MM.1S (cell line): ENCODE measurements around the gene LY6G6C.

Source experiments
- DNase-seq: peaks from one replicate; pipeline ENCODE4 v3.0.0-alpha.2; 2015
- H2AFZ ChIP-seq: fragments of 300-600 bp; sonication (generic); 2 replicates; pipeline ENCODE4 v1.6.0; 2016; ENCODE audit warnings: antibody characterized with exemption, low read length
- H3F3A ChIP-seq: fragments of 300-600 bp; sonication (generic); 2 replicates; pipeline ENCODE4 v1.6.1; 2016; ENCODE audit warnings: mild to moderate bottlenecking, antibody characterized with exemption, low read length, moderate library complexity, mixed read lengths; ENCODE audit not compliant: insufficient read depth
- H3K27ac ChIP-seq: fragments of 300-600 bp; sonication (generic); 2 replicates; pipeline ENCODE4 v1.5.1; 2016; ENCODE audit warnings: mild to moderate bottlenecking, low read length
- H3K27me3 ChIP-seq: fragments of 300-600 bp; sonication (generic); replicated peaks from 2 replicates; pipeline ENCODE4 v1.6.0; 2016; ENCODE audit warnings: low read length; ENCODE audit not compliant: insufficient read depth
- H3K36me3 ChIP-seq: fragments of 300-600 bp; sonication (generic); replicated peaks from 2 replicates; pipeline ENCODE4 v1.6.1; 2016; ENCODE audit warnings: mild to moderate bottlenecking, low read length, mixed read lengths; ENCODE audit not compliant: insufficient read depth
- H3K4me1 ChIP-seq: fragments of 300-600 bp; sonication (generic); 2 replicates; pipeline ENCODE4 v1.6.1; 2016; ENCODE audit warnings: low read length, mixed read lengths
- H3K4me2 ChIP-seq: fragments of 300-600 bp; sonication (generic); 2 replicates; pipeline ENCODE4 v1.6.0; 2016; ENCODE audit warnings: low read depth, low read length
- H3K4me3 ChIP-seq: fragments of 300-600 bp; sonication (generic); 2 replicates; pipeline ENCODE4 v1.5.1; 2016; ENCODE audit warnings: low read length, mixed read lengths
- H3K79me2 ChIP-seq: fragments of 300-600 bp; sonication (generic); 2 replicates; pipeline ENCODE4 v1.6.1; 2016; ENCODE audit warnings: mixed run types, low read length, mixed read lengths
- H3K9ac ChIP-seq: fragments of 300-600 bp; sonication (generic); 2 replicates; pipeline ENCODE4 v1.6.1; 2016; ENCODE audit warnings: low read length, mixed read lengths
- H3K9me2 ChIP-seq: fragments of 300-600 bp; sonication (generic); replicated peaks from 2 replicates; pipeline ENCODE4 v1.6.1; 2016; ENCODE audit warnings: mild to moderate bottlenecking, low read length, mixed read lengths; ENCODE audit not compliant: insufficient read depth
- H3K9me3 ChIP-seq: fragments of 300-600 bp; sonication (generic); replicated peaks from 2 replicates; pipeline ENCODE4 v1.6.1; 2016; ENCODE audit warnings: mild to moderate bottlenecking, low read length, mixed read lengths; ENCODE audit not compliant: insufficient read depth
- H4K20me1 ChIP-seq: fragments of 300-600 bp; sonication (generic); 2 replicates; pipeline ENCODE4 v1.6.1; 2016; ENCODE audit warnings: mild to moderate bottlenecking, low read length, moderate library complexity, mixed read lengths; ENCODE audit not compliant: insufficient read depth
- EZH2 ChIP-seq: fragments of 300-600 bp; sonication (generic); optimal IDR thresholded peaks from 2 replicates; pipeline ENCODE3; 2017; ENCODE audit warnings: low read depth, mild to moderate bottlenecking, antibody characterized with exemption, low read length, mixed read lengths
- EZH2phosphoT487 ChIP-seq: fragments of 300-600 bp; sonication (generic); IDR thresholded peaks from 2 replicates; pipeline ENCODE4 v1.6.1; 2018; ENCODE audit warnings: antibody characterized with exemption, low read length
- TF ChIP-seq, protein P1 (sequence below): fragments of 300-600 bp; sonication (generic); IDR thresholded peaks from 2 replicates; pipeline ENCODE4 v1.5.1; 2016; ENCODE audit warnings: antibody characterized with exemption, low read length, mixed read lengths

Gene LY6G6C

GRCh38 chr6:31702405-31702818, 19.1 kb downstream of the LY6G6C start:
- peak overlapping the region; percentile 66 for H2AFZ ChIP-seq
- H3K9me3 ChIP-seq = no peaks in the 10 kb centered on the region
- H3K27me3 ChIP-seq = no peaks in the 10 kb centered on the region; the same call in 1 of the 2 replicates
- H3K9ac ChIP-seq = peak overlapping the region; percentile 97
- H3F3A ChIP-seq = peaks cover 7% of the 10 kb centered on the region; the same call in 1 of the 2 replicates
- peak overlapping the region; percentile 96 for H3K27ac ChIP-seq
- H3K4me1 ChIP-seq = 0 out of 2 replicates have a peak, but pooled peaks cover 6% of the 10 kb centered on the region
- no peaks in the 10 kb centered on the region for H3K9me2 ChIP-seq
- peaks cover 35% of the 10 kb centered on the region for H3K79me2 ChIP-seq
- TF ChIP-seq EZH2phosphoT487 = no peak
- no peak for TF ChIP-seq EZH2
- TF ChIP-seq, protein P1, sequence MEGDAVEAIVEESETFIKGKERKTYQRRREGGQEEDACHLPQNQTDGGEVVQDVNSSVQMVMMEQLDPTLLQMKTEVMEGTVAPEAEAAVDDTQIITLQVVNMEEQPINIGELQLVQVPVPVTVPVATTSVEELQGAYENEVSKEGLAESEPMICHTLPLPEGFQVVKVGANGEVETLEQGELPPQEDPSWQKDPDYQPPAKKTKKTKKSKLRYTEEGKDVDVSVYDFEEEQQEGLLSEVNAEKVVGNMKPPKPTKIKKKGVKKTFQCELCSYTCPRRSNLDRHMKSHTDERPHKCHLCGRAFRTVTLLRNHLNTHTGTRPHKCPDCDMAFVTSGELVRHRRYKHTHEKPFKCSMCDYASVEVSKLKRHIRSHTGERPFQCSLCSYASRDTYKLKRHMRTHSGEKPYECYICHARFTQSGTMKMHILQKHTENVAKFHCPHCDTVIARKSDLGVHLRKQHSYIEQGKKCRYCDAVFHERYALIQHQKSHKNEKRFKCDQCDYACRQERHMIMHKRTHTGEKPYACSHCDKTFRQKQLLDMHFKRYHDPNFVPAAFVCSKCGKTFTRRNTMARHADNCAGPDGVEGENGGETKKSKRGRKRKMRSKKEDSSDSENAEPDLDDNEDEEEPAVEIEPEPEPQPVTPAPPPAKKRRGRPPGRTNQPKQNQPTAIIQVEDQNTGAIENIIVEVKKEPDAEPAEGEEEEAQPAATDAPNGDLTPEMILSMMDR = no peak
- H3K4me3 ChIP-seq = peak overlapping the region; percentile 80
- DNase-seq = no peak
- H3K36me3 ChIP-seq = no peaks in the 10 kb centered on the region
- H3K4me2 ChIP-seq = peak overlapping the region; percentile 78
- H4K20me1 ChIP-seq = no peaks in the 10 kb centered on the region

GRCh38 chr6:31701666-31702404, 19.7 kb downstream of the LY6G6C start:
- TF ChIP-seq, protein P1 = no peak
- TF ChIP-seq EZH2 (no peak), EZH2phosphoT487 (no peak)
- Histone ChIP-seq H3F3A (peaks cover 7% of the 10 kb centered on the region; the same call in 1 of the 2 replicates), H3K27ac (peak overlapping the region; percentile 96; the same call in 1 of the 2 replicates), H3K9me2 (no peaks in the 10 kb centered on the region), H3K36me3 (no peaks in the 10 kb centered on the region), H4K20me1 (no peaks in the 10 kb centered on the region), H2AFZ (0 out of 2 replicates have a peak overlapping the region, but pooled peaks have one; percentile 66), H3K27me3 (no peaks in the 10 kb centered on the region; the same call in 1 of the 2 replicates), H3K9ac (peak overlapping the region; percentile 97), H3K4me2 (peak overlapping the region; percentile 78), H3K9me3 (no peaks in the 10 kb centered on the region), H3K4me1 (0 out of 2 replicates have a peak, but pooled peaks cover 6% of the 10 kb centered on the region), H3K4me3 (peak overlapping the region; percentile 80), H3K79me2 (peaks cover 36% of the 10 kb centered on the region)
- no peak for DNase-seq

DNA sequence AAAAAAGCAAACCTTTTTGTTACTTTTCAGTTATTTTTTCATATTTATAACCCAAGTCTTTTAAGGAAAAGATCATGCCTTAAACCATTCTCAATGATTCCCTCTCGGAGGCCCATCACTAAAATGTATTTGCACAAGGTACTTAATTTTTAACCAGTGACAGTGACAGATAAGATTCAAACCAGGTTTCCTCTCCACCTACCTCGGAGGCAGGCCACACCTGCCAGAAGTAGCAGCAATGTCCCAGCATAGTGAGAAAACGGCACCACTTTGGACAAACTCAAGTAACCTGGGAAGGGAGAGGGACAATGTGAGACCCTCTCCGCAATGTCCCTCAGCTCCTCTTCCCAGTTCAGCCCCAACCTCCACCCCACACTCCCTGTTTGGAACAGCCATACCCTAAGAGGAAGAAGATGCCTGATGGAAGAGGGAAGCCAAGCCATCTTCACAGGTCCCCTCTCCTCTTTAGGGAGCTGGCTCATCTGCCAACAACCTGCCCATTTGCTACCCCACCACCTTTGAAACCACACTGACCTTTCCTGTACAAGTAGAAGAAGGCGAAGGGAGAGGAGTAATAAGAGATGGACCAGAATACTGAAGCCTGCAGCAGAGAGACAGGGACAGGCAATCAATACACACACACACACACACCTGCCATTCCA, 20.7 kb downstream of the LY6G6C start:
- no peak for DNase-seq
- no peaks in the 10 kb centered on the region; the same call in 1 of the 2 replicates for H3K27me3 ChIP-seq
- H3K9ac ChIP-seq = no peak overlapping the region
- no peaks in the 10 kb centered on the region for H3K9me3 ChIP-seq
- H3K36me3 ChIP-seq = no peaks in the 10 kb centered on the region
- no peaks in the 10 kb centered on the region for H4K20me1 ChIP-seq
- H3K4me2 ChIP-seq = no peak overlapping the region; the same call in 1 of the 2 replicates
- peaks cover 7% of the 10 kb centered on the region; the same call in 1 of the 2 replicates for H3F3A ChIP-seq
- 0 out of 2 replicates have a peak, but pooled peaks cover 6% of the 10 kb centered on the region for H3K4me1 ChIP-seq
- H3K4me3 ChIP-seq = no peak overlapping the region
- TF ChIP-seq EZH2 (no peak), EZH2phosphoT487 (no peak)
- TF ChIP-seq, protein P1 = no peak
- no peak overlapping the region for H2AFZ ChIP-seq
- H3K79me2 ChIP-seq = peaks cover 36% of the 10 kb centered on the region
- no peaks in the 10 kb centered on the region for H3K9me2 ChIP-seq
- H3K27ac ChIP-seq = no peak overlapping the region
